ENCODE measurements around the gene HERC2. TPM values are rescaled to one million over a fixed set of nuclear protein-coding genes. Genes with fewer than 3 reads are reported as not detected.

The HERC2 gene
- total RNA-seq, 1 experiment from 2014 or later = 69.2 TPM

GRCh38 chr15:28271697-28272260, 50.2 kb downstream of the HERC2 start:
- H3K56ac ChIP-seq (ENCODE audit: insufficient read length, low read depth, low read length) = no peak overlapping the region
- H2AK5ac ChIP-seq (ENCODE audit: insufficient read length, low read length) = no peak overlapping the region
- H2BK120ac ChIP-seq (ENCODE audit: low read depth, low read length, poor library complexity, severe bottlenecking) = no peak overlapping the region
- no peak overlapping the region for H2BK5ac ChIP-seq (ENCODE audit: insufficient read length, low read length)
- no peak overlapping the region for H3T11ph ChIP-seq (ENCODE audit: low read length)
- no peak overlapping the region for H3K4me3 Mint-ChIP-seq
- DNase-seq = no peak
- H3K23ac ChIP-seq (ENCODE audit: insufficient read length, low read depth, low read length) = no peak overlapping the region
- H3K27ac Mint-ChIP-seq = no peak overlapping the region
- H4K5ac ChIP-seq (ENCODE audit: insufficient read length, low read depth, low read length) = no peak overlapping the region
- no peaks in the 10 kb centered on the region for H3K27me3 Mint-ChIP-seq (ENCODE audit: low read depth)
- H3K4ac ChIP-seq (ENCODE audit: low read depth, low read length) = no peak overlapping the region
- no peaks in the 10 kb centered on the region for H3K9me3 Mint-ChIP-seq
- H2BK15ac ChIP-seq (ENCODE audit: low read depth, low read length) = no peak overlapping the region
- no peaks in the 10 kb centered on the region for H3K9me3 ChIP-seq (ENCODE audit: control insufficient read depth, low read depth, low read length)
- no peaks in the 10 kb centered on the region for H4K20me1 ChIP-seq (ENCODE audit: control insufficient read depth, insufficient read depth, insufficient read length)
- TF ChIP-seq CTCF (conservative IDR thresholded peaks at IDR 0.05) = no peak
- no peak overlapping the region for H2BK20ac ChIP-seq (ENCODE audit: low read depth, low read length, poor library complexity, severe bottlenecking)
- no peak overlapping the region for H2AFZ ChIP-seq (ENCODE audit: low read length)
- no peak overlapping the region for H3K14ac ChIP-seq (ENCODE audit: insufficient read depth, low read length)
- no peak overlapping the region for H2BK12ac ChIP-seq (ENCODE audit: insufficient read length, low read depth, low read length)
- no peaks in the 10 kb centered on the region for H3K4me1 ChIP-seq (ENCODE audit: insufficient read depth, low read length)
- H3K4me1 Mint-ChIP-seq = peaks cover 6 to 7% of the 10 kb centered on the region in 2 experiments
- H3K79me2 ChIP-seq (ENCODE audit: insufficient read depth, low read length) = no peaks in the 10 kb centered on the region
- no peak overlapping the region for H3K9ac ChIP-seq (ENCODE audit: extremely low read depth, insufficient read length, low read length)
- H3K27me3 ChIP-seq (ENCODE audit: insufficient read depth, low read length) = no peaks in the 10 kb centered on the region
- no peak overlapping the region for H3K4me2 ChIP-seq (ENCODE audit: insufficient read depth, insufficient read length, low read length)
- no peaks in the 10 kb centered on the region for H3K79me1 ChIP-seq (ENCODE audit: insufficient read depth, low read depth, low read length, poor library complexity, severe bottlenecking)
- H3K23me2 ChIP-seq (ENCODE audit: insufficient read length, low read depth, low read length, poor library complexity, severe bottlenecking) = no peaks in the 10 kb centered on the region
- no peak overlapping the region for H3K18ac ChIP-seq (ENCODE audit: insufficient read length, low read depth, low read length)
- H3K36me3 Mint-ChIP-seq (ENCODE audit: insufficient read depth in 1 of 3, low read depth in 3 of 3) = peaks cover 55 to 61% (median 58%) of the 10 kb centered on the region in 3 experiments
- WGBS (ENCODE audit: extremely low coverage, insufficient read length, low lambda C conversion rate) = no CpG with 5 or more reads among the region's 15 CpGs
- H4K8ac ChIP-seq (replicated peaks; ENCODE audit: insufficient read length, low read depth, low read length) = no peak overlapping the region
- H3K27ac ChIP-seq (ENCODE audit: insufficient read length, low read depth, low read length) = no peak overlapping the region
- H4K91ac ChIP-seq (ENCODE audit: insufficient read length, low read depth, low read length) = no peak overlapping the region

All from H9 (cell line).